ENCODE results near the gene EPB41.
"Not testable (repeated sequence)": the region's sequence is repeated elsewhere in the genome, so short reads cannot be mapped to it uniquely, and the experiment has no call there.

EPB41 gene

DNA sequence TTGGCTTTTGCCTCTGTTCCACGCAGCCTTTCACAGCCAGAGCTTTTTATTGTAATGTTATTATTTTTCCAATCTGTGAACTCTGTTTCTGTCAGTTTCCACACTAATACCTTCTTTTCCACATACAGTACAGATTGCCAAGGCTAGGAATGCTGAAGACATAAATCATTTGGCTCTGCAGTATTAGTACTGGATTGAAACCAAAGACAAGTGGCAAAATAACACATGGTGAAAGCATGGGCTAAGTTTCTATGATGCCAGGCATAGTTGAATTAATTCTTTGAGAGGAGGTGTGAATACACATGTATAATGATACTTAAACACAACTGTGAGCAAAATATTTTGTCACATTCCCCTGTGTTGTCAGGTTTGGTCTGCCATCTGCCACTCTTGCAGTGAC, 135.8 kb downstream of the EPB41 start:
- no peak for DNase-seq (ENCODE audit: low read depth in 2 of 2)

DNA sequence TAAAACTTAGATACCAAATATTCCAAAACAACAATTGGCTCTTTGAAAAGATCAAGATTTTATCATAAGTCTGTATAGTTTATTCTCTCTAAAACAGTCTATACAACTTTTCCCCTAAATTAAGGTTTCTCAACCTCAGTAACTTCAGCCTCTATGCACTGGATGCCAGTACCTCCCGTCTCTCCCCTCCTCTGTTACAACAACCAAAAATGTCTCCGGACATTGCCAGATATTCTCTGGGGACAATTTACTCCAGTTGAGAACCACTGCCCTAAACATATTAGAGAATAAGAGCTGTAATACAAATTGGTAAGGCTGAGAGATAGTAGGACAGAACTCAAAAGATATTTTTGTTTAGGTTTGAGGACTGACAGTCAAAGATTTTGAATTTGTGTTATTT, 137.7 kb downstream of the EPB41 start:
- DNase-seq (ENCODE audit: low read depth in 2 of 2), result no peak

DNA sequence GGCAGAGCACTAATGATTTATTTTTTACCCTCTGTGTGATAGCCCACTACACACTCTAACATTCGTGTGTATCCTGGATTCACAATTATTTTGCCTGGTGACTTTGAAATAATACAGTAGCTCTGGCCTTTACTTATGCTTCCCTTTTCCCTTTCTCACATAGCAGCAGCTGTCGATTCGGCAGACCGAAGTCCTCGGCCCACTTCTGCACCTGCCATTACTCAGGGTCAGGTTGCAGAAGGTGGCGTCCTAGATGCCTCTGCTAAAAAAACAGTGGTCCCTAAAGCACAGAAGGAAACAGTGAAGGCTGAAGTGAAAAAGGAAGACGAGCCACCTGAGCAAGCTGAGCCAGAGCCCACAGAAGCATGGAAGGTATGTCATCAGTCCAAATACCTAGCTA, 138.6 kb downstream of the EPB41 start:
- no peak for DNase-seq (ENCODE audit: low read depth in 2 of 2)

DNA sequence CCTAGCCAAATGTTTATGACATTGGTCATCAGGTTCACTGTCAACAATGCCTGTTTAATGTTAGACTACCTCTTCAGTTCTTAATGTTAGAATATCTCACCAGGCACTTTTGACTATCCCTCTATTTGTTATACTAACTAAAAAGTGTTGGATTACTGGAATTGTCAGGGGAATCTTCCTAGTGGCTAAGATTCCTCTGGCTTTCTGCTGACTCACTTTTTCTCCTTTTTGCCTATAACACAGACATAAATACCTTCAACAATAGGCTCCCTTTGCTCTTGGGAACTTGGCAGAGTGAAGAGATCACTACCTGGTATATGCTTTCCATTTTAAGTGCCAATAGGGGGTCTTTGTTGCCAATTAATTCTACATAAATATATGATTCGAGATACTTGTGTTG, 140.8 kb downstream of the EPB41 start:
- DNase-seq (ENCODE audit: low read depth in 2 of 2), result no peak

DNA sequence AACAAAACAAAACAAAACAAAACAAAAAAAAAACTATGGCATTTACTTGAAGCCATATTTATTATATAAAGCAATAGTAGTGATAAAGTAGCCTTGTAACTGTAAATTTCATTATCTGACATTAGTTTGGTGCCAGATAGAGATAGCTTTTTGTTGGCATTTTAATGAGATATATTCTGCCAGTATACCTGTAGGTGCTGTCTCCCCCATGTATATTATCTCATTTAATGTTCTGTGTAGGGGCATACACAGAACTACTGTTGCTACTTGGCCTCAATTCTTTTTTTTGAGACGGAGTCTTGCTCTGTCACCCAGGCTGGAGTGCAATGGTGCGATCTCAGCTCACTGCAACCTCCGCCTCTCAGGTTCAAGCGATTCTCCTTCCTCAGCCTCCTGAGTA, 141.9 kb downstream of the EPB41 start:
- no peak for DNase-seq (ENCODE audit: low read depth in 2 of 2)

DNA sequence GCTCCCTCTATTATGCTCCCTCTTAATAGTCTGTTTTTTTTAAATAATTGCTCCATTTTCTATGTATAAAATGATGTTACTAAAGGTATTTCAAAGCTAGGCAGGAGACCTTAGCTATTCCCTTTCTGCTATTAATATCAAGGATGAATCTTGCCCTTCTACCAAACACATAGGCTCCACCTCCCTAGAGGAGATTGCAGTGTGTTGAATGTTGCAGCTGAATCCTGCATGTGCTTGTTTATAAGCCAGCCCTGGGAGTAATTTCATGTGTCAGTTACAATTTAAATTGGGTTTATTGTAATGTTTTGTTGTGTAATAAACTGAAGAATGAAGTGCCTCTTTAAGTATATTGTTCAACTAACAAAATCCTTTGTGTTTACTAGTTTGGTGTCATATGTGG, 143.3 kb downstream of the EPB41 start:
- no peak for DNase-seq (ENCODE audit: low read depth in 2 of 2)

DNA sequence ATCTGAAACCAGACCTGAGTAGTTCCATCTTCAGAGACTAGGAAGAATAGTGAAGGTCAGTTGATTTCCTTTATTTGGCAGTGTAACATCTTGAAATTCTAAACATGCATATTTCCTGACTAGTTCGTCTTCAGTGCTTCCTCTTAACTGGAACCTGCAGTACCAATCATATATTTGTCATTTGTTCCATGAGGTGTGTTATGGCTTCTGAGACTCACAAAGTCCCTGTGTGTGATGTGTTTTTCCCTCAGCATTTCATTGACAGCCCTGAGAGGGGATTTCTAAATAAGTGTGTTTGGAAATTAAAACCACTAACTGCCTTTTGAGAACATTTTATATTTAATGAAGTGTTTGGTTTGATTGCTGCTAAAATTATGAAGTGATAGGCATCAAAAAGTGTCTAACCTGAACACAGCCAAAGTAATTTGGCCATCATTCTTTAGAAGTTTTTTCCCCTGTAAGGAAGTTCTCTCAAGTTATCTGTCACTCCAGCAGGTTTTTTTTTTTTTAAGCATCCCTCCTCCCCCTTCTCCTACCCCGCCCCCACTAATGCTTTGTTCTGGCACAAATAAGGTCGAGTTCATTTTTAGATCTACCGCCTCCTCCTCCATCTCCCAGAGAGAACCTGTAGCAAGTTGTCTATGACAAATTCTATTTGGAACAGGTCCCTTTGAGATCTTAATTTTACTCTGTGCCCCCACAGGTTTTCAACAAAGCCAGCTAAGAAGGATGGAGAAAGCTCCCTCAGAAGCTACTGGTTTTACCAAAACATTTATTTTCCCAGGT, 148.0 kb downstream of the EPB41 start:
- DNase-seq (ENCODE audit: low read depth in 2 of 2), result peak; percentile 11 to 33

DNA sequence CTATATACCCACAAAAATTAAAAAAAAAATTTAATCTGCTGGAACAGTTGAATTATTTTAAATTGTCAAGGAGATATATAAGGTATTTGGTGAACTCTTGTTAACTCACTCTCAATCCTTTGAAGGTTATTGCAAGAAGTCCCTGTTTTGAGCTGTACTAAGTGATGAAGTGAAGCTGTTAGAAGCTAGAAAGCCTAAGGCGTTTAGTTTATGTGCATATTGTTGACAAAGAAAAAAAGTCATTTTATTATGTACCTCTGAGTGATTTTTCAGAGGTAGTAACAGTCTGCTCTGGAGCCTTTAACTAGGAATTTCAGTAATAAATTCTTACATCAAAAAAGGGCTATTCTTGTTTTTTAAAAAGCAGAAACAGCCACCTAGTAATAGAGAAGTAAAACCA, 149.7 kb downstream of the EPB41 start:
- no peak for DNase-seq (ENCODE audit: low read depth in 2 of 2)

DNA sequence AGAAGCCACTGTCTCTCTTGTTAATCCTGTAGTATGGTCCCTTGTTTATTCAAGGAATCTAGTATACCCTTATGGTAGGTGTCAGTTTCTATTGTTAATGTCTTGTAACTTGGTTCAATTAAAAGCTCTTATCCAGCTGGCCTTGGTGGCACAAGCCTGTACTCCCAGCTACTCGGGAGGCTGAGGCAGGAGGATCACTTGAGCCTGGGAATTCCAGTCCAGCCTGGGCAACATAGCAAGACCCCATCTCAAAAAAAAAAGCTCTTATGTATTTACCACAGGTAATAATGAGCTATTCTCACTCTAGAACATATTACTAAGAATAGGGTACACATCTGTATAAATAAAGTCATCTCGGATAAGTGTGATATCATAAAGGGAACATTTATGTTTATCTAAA, 162.8 kb downstream of the EPB41 start:
- DNase-seq (ENCODE audit: low read depth in 2 of 2), result no peak

DNA sequence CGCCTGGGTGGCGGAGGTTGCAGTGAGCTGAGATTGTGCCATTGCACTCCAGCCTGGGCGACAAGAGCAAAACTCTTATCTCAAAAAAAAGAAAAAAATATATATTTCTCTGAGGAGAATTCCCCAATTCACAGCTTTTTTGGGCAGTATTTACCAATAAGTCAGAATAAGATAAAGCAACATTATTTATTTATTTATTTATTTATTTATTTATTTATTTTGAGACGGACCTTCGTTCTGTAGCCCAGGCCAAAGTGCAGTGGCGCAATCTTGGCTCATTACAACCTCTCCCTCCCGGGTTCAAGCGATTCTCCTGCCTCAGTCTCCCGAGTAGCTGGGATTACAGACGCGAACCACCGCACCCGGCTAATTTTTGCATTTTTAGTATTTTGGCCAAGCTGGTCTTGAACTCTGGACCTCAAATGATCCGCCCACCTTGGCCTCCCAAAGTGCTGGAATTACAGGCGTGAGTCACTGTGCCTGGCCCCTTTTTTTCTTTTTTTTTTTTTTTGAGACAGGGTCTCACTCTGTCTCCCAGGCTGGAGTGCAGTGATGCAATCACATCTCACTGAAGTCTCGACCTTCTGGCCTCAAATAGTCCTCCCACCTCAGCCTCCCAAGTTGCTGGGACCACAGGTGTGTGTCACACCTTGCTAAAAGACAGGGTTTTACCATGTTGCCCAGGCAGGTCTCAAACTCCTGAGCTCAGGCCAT, 165.7 kb downstream of the EPB41 start:
- not testable (repeated sequence) for DNase-seq (ENCODE audit: low read depth in 2 of 2)

DNA sequence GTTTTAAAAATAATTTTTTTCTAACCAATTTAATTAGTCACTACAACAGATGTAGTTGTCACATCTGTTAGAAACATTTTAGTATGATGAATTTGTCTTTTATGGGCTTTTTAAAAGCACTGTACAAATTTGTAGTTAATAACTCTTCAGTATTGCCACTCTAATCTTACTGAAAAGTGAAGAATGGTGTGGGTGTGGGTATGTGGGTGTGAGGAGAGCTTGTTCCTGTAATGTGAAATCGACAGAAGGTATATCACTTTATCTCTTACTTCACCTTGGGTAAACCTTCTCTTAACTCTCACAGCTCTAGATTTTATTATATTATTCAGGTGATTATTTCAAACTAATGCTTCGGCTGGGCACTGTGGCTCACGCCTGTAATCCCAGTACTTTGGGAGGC, 166.8 kb downstream of the EPB41 start:
- no peak for DNase-seq (ENCODE audit: low read depth in 2 of 2)

DNA sequence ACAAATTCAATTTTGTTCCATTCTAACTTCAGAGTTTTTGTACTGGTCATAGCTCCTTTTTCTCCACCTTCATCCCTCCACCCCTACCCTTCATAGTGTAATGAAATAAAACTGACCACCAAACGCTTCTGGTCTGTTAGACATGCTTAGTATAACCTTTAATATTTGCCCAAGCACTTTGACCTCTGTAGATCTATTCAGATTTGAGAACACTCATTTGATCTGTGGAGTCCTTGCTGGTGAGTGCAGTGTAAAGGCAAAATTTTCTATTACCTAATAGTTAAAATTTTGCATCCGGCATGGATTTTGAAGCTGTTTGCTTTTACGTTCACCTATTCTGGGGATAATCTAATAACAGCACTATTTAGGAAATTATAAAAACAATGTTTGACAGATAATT, 168.2 kb downstream of the EPB41 start:
- DNase-seq (ENCODE audit: low read depth in 2 of 2), result no peak

DNA sequence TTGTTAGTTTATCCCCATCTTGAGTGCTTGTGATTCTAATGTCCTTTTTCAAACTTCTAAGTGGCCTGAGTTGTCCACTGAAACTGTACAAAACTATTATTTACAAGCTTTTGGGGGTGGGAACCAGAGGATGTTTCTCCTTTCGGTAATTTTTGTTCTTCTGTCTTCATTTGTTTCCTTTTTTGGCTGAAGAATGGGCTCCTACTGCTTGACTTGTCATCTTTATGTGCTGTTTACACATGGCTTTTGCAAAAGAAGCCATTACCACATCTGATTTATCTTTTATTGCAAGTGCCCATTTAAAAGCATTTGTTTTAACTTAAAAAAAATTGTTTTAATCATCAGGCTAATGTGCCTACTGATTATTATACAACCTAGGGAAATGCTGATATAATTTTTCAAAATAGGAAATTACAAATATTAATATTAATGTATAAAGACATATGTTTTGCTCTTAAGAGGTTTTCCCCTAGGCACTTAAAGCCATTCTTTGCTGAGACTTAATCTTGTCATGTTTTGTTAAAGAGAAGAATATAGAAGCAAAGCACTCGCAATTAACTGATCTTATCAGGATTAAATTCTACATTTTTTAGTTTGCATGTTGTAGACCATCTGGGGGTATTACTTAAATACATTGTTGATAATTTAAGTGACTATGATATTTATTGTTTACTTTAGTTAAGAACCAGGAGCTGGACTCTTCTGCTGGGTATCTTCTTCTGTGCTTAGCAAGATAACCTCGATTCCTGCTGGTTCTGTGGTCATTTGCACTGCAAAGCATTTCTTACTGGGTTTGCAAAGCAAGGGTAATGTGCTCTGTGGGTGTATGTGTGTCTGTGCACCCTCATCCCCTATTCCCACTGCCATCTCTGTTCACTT, 169.2 kb downstream of the EPB41 start:
- DNase-seq (ENCODE audit: low read depth in 2 of 2), result no peak

DNA sequence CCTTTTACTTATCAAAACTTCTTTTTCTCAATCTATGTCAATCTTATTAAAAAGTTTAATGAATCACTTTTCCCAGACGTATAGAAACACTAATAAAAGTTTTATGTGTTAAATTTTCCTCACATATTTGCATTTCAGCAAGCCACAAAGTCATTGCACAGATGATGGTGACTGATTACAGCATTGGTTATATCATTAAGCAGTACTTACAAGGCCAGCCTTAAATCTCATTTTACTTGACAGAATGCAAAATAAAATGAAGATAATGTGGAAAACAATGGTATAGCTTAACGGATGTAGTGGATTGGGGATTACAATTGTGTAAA, 169.8 kb downstream of the EPB41 start:
- no peak for DNase-seq (ENCODE audit: low read depth in 2 of 2)

DNA sequence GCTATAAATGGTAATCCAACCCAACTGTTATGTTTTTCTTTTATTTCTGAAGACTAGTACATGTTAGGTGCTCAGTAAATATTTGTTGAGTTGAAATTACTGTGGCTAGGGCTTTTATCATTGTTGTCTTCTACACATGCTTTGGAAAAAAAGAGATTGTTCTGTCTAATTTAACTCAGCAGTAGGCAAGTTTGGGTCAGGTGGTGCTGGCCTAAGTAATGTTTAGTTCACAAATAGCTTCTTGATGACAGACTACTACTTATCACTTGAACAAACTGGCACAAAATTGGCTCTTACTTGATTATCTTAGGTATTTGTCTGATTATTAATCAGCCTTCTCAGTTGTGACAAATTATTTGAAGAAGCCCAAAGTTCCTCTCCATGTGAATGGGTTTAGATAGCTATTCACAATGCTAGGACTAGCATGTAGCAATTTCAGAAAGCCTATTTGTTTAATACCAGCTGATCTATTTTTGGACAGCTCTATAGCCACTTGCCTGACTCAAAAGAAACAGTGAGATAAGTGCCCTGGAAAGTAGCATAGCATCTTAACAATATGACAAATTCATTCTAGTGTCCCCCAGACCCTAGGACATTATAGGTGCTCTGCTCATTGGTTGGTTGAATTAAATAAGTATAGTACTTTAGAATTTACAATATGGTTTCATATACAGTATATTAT, 176.7 kb downstream of the EPB41 start:
- no peak for DNase-seq (ENCODE audit: low read depth in 2 of 2)

DNA sequence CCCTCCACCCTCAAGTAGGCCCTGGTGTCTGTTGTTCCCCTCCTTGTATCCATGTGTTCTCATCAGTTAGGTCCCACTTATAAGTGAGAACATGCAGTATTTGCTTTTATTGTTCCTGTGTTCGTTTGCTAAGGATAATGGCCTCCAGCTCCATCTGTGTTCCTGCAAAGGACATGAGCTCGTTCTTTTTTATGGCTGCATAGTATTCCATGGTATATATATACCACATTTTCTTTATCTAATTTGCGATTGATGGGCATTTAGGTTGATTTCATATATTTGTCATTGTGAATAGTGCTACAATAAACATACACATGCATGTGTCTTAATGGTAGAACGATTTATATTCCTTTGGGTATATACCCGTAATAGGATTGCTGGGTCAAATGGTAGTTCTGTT, 178.3 kb downstream of the EPB41 start:
- not testable (repeated sequence) for DNase-seq (ENCODE audit: low read depth in 2 of 2)

DNA sequence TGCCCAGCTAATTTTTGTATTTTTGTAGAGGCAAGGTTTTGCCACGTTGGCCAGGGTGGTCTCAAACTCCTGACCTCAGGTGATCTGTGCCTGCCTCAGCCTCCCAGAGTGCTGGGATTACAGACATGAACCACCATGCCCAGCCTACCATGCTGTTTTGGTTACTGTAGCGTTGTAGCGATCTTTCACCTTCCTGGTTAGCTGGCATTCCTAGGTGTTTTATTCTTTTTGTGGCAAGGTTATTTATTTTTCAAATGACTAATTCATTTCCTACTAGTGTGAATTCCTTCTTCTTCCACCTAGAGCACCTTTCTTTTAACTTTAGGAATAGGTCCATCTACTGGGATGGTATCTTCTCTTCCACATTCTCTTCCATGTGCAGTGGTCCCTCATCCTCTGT, 180.1 kb downstream of the EPB41 start:
- DNase-seq (ENCODE audit: low read depth in 2 of 2), result no peak

DNA sequence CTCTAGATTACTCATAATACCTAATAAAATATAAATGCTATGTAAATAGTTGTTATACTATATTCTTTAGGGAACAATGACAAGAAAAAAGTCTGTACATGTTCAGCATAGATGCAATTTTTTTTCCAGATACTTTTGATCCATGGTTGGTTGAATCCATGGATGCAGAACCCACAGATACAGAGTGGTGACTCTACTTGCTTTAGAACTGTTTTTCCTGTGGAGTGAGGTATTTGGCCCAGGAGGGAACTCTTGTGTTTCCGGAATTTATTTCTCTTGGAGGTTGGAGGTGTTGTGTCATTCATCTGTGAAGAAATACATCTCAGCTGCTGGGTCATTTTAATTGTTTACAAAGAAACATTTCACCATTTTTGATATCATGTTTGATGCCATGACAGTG, 180.6 kb downstream of the EPB41 start:
- DNase-seq (ENCODE audit: low read depth in 2 of 2), result no peak

DNA sequence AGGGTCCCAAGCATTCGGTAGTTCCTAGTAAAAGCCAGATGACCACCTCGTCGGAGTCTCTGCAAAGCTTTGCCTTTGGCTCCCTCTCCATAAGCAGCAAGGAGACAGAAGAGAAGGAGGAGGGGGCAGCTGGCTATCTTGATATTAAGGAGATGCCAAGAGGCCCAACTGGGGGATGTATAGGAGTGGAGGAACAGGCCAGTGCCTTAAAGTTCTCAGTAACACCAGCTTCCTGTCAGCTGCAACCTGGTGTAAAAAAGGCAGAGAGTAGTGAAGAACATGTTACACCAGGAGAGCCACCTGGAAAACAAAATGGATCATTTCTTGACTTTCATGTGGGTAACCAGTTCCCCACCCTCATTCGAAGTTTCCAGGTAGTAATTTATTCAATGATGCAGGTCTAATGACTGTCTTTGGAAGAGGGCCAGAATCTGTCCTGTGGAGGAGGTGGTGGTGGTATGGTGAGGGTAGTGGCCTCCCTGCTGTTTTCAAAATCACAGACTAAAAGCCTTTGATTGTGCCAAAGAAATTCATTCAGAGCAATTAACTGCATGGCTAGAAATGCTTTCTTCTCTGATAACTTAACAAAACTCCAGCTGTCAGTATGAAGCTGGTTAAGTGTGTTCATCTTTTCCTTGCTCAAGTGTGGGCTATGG, 182.0 kb downstream of the EPB41 start:
- no peak for DNase-seq (ENCODE audit: low read depth in 2 of 2)

DNA sequence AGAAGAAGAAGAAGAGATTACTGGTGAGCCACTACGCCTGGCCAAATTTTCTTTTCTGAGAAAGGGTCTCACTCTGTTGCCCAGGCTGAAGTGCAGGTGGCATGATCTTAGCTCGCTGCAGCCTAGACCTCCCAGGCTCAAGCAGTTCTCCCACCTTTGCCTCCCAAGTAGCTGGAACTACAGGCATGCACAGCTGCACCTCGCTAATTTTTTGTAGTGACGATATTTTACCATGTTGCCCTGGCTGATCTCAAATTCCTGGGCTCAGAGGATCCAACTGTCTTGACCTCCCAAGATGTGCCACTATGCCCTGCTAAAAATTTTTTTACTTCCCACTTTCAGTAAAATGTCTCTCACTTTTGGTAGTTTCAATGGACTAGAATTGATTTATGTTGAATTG, 184.9 kb downstream of the EPB41 start:
- no peak for DNase-seq (ENCODE audit: low read depth in 2 of 2)

DNA sequence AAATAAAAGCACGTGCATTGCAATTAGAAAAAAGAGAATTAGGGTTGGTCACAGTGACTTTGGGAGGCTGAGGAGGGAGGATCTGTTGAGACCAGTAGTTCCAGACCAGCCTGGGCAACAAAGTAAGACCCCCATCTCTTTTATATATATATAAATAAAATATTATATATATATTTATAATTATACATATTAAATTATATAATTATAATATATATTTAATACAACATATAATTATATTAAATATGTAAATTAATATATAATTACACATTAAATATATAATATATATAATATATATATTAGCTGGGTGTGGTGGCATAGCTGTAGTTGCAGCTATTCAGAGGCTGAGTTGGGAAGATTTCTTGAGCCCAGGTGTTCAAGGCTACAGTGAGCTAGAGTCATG, 186.1 kb downstream of the EPB41 start:
- DNase-seq (ENCODE audit: low read depth in 2 of 2), result no peak

DNA sequence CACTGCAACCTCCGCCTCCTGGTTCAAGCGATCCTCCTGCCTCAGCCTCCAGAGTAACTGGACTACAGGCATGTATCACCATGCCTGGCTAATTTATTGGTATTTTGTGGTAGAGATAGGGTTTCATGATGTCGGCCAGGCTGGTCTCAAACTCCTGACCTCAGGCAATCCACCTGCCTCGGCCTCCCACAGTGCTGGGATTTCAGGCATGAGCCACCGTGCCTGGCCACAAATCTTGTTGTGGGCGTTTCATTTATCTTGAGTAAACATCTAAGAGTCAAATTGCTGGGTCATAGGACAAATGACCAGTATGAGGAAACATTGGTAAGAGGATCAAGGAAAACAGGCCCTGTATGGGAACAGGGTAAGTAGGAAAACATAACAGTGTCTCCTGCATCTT, 191.5 kb downstream of the EPB41 start:
- no peak for DNase-seq (ENCODE audit: low read depth in 2 of 2)

Data from stimulated activated CD4-positive, alpha-beta T cell treated with anti-CD3 and anti-CD28 coated beads, Interleukin-15, amount 100 ng/mL, for 48 hours (primary cell).